Activated naive CD4-positive, alpha-beta T cell treated with anti-CD3 and anti-CD28 coated beads, Interleukin-2, amount 50 U/mL, for 16 hours (primary cell): Measurements from ENCODE around the gene TMEM209.
"Not testable (repeated sequence)": the region's sequence is repeated elsewhere in the genome, so short reads cannot be mapped to it uniquely, and the experiment has no call there.

Source experiments
- DNase-seq: peaks from one replicate; pipeline ENCODE4 v3.0.0-alpha.2; 2020

The TMEM209 gene

GRCh38 chr7:130216750-130217149 lies 11.5 kb upstream of the TMEM209 start:
- DNase-seq: no peak

GRCh38 chr7:130216025-130216424 lies 10.8 kb upstream of the TMEM209 start:
- no peak for DNase-seq

DNA sequence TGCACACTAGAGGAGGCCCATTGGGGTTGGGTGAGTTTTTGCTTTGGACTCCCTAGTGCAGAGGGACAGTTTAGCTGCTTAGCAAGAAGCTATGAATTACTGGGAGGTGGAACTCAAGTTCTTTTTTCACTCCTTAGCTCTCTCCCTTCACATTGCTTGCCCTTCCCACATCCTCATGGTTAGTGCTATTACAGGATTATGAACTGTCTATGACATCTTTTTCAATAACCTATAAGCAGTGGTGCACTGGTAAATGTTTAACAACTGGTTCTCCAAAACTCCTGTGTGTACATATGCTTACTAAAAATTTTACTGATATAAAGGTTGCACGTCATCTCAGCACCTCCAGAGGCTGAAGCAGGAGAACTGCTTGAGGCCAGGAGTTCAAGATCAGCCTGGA lies 8.6 kb upstream of the TMEM209 start:
- no peak for DNase-seq

GRCh38 chr7:130210181-130210935 lies 5.2 kb upstream of the TMEM209 start:
- DNase-seq: no peak

DNA sequence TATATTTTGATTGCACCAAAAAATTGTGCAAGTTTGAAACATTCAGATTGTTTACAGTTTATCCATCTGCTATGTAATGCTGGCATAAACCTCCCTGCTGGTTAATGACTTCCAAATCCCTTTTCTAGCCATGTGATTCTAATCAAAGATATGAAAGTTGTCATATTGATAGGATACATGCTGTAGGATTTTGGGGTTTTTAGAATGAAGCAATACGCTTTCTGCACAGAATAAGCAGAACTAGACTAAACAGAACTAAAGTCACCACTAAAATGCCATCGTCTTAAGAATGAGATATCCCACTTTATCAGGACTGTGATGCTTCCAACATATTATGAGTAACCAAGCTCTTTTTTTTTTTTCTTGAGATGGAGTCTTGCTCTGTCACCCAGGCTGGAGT lies 3.3 kb upstream of the TMEM209 start:
- no peak for DNase-seq

DNA sequence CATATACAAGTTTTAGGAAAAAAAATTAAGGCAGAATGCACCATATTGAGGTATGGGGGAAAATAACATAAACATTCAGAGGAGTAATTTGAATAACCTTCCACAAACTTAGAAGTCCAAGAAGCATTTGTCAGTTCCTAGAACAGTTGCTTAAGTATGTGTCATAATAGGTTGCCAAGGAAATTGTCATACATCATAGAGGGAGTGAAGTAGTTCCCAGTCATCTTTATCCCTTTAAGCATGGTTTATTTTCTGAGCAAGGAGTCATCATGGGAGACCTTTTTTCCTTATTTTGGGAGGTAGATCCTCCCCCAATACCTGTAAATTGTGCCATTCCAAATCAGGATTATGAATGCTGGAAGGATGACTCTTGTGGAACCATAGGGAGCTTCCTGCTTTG lies 2.4 kb upstream of the TMEM209 start, which contains the start of gene SSMEM1:
SSMEM1 (plus strand) TSS at position 219 of the 400 bp plus-strand sequence; CDS start at position 270, 51 bp downstream.
- DNase-seq: no peak

GRCh38 chr7:130207033-130207432 lies 1.8 kb upstream of the TMEM209 start:
- no peak for DNase-seq

- no peak for DNase-seq
These were observed 3.4 kb downstream of the TMEM209 start for GRCh38 chr7:130201796-130202195.

DNA sequence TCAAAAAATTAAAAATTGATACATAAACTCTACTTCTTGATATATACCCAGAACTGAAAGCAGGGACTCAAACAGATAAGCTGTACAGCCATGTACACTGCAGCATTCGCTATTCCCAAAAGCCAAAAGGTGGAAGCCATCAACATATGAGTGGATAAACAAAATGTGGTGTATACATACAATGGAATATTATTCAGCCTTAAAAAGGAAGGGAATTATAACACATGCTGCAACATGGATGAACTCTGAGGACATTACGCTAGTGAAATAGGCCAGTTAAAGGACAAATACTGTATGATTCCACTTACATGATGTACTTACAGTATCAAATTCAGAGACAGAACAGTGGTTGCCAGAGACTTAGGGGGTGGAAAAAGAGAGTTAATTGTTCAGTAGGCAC lies 8.1 kb downstream of the TMEM209 start:
- DNase-seq: no peak

- DNase-seq: no peak
These were observed 8.7 kb downstream of the TMEM209 start for GRCh38 chr7:130196476-130196875.

- no peak for DNase-seq
These were observed 9.8 kb downstream of the TMEM209 start for GRCh38 chr7:130195396-130195795.

DNA sequence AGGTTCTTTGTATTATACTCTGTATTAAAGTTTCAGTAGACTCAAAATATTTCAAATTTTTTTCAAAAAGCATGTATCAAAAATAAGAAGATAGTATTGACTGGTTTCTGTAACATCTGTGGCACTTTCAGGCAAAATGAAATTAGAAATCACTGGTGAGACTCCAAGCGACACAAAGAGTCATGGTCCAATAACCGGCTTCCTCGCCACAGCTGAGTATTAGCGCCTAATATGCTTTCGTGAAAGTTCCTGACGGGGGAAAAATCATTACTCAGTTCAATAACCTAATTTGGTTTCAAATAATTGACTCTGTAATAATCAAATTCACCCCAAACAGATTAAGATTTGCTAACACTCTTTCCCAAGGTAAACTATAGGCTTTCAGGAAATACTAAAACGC lies 13.4 kb downstream of the TMEM209 start:
- no peak for DNase-seq

GRCh38 chr7:130189343-130189742 lies 15.9 kb downstream of the TMEM209 start:
- DNase-seq: no peak

- no peak for DNase-seq
These were observed 17.8 kb downstream of the TMEM209 start for GRCh38 chr7:130187360-130187759.

- DNase-seq: not testable (repeated sequence)
These were observed 20.9 kb downstream of the TMEM209 start for GRCh38 chr7:130184349-130184748.

- no peak for DNase-seq
These were observed 22.2 kb downstream of the TMEM209 start for GRCh38 chr7:130182990-130183389.

DNA sequence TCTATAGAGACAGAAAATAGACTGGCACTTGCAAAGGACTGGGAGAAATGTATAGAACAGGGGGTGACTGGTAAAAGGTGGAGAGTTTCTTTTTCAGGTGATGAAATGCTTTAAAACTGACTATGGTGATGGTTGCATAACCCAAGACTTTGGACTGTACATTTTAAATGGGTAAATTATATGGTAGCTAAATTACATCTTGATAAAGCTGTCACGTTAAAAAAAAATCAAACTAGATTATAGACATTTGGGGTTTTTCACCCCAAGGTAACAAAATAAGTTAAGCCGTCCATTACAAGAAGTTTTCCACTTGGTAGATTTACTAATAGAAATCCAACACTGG lies 24.0 kb downstream of the TMEM209 start:
- DNase-seq: no peak

DNA sequence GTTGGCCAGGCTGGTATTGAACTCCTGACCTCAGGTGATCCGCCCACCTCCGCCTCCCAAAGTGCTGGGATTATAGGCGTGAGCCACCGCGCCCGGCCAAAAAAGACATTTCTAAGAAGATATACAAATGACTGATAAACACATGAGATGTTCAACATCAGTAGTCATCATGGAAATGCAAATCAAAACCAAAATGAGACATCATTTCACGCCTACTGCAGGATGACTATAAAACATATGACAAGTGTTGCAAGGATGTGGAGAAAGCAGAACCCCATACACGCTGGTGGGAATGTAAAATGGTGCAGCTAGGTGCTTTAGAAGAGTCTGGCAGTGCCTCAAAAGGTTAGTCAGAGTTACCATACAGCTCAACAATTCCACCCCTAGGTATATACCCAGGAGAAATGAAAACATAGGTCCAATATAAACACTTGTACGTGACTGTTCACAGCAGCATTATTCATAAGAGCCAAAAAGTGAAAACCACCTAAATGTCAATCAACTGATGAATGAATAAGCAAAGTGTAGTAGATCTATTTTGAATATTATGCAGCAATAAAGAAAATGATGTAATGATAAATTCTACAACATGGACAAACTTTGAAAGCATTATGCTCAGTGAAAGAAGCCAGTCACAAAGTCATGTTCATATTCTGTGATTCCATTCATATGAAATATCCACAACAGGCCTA lies 24.5 kb downstream of the TMEM209 start:
- DNase-seq: peak; percentile 21

DNA sequence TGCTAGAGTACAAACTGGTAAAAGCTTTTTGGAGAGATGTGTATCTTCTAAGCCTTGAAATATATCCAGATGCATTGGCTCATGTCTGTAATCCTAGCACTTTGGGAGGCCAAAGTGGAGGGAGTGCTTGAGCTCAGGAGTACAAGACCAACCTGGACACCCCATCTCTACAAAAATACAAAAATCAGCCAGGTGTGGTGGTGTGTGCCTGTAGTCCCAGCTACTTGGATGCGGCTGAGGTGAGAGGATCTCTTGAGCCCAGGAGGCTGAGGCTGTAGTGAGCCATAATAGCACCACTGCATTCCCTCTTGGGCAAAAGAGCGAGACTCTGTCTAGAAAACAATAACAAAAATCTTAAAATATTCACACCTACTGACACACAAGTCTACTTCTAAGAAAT lies 25.6 kb downstream of the TMEM209 start:
- DNase-seq: no peak

DNA sequence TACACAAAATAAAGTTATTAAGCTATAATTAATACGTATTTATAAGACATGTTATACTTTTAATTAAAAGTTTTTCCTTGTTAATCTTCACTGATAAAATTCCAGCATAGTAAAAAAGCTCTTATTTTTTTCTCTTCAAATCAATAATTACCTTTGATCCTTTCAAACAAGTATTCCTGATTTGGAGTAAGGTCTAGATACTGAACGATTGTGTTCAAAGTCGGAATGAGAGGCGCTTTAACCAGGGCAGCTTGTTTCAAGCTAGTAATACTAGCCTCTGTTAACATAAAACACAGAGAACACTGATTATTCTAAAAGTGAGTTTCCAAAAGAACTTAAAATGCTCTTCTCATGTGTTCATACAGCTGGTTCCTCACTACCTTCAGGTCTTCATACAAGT lies 27.0 kb downstream of the TMEM209 start:
- DNase-seq: no peak

- DNase-seq: no peak
These were observed 30.8 kb downstream of the TMEM209 start for GRCh38 chr7:130174237-130174959.

- no peak for DNase-seq
These were observed 43.0 kb downstream of the TMEM209 start for GRCh38 chr7:130162196-130162595.

DNA sequence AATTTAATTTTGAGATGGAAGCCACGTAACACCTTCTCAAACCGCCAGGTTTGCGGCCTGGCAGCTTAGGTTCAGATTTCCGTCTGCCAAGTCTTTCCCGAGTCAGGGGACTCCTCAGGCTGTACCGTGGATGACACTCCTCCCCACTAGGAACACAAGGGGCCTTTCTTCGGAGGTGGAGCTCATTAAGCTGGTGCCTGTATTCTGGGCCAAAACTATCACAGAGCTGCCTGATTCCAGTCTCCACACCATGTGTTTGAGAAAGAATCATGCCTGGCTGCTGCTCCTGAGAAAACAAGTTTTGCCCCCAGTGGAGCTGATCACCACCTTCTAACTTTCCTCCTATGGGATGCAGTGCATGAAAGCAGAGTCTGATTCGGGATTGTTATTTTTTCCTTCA lies 44.8 kb downstream of the TMEM209 start:
- no peak for DNase-seq

GRCh38 chr7:130160023-130160422 lies 45.2 kb downstream of the TMEM209 start:
- DNase-seq: no peak
